GM18498 (cell line): ENCODE measurements around the gene NEMF.
"Not testable (repeated sequence)": the region's sequence is repeated elsewhere in the genome, so short reads cannot be mapped to it uniquely, and the experiment has no call there.

Experiments used
- ATAC-seq: cut with Tn5 transposase; IDR thresholded peaks from one replicate; pipeline ENCODE4 v1.9.1; 2021; ENCODE audit warnings: mild to moderate bottlenecking, moderate library complexity; ENCODE audit not compliant: unreplicated experiment

The NEMF gene

DNA sequence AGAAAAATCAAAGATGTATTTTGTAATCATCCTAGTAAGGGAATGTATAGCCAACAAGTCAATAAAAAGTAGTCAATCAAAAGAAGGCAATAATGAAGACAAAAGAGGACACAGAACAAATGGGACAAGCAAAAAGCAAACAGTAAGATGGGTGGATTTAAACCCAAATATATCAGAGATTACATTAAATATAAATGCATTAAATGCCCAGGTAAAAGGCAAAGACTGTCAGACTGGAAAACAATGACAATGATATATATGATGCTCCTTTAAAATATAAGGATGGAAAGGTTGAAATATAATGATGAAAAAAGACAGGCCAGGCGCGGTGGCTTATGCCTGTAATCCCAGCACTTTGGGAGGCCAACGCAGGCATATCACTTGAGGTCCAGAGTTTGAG lies 35.7 kb downstream of the NEMF start:
- ATAC-seq = no peak

DNA sequence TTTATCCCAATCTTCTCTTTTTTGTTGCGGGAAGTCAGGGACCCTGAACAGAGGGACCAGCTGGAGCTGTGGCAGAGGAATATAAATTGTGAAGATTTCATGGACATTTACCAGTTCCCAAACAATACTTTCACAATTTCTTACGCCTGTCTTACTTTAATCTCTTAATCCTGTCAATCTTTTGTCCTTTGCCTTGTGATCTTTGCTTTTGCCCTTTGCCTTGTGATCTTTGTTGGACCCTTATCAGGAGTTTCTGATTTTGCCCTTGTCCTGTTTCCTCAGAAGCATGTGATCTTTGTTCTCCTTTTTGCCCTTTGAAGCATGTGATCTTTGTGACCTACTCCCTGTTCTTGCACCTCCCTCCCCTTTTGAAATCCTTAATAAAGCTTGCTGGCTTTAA lies 36.5 kb downstream of the NEMF start:
- ATAC-seq = not testable (repeated sequence)

GRCh38 chr14:49808780-49809179 lies 43.8 kb downstream of the NEMF start:
- ATAC-seq = no peak

GRCh38 chr14:49796025-49796424 lies 56.6 kb downstream of the NEMF start:
- ATAC-seq = no peak

- no peak for ATAC-seq
Measured at GRCh38 chr14:49792618-49793017, 60.0 kb downstream of the NEMF start.

GRCh38 chr14:49786315-49786714 lies 66.3 kb downstream of the NEMF start:
- ATAC-seq = no peak

DNA sequence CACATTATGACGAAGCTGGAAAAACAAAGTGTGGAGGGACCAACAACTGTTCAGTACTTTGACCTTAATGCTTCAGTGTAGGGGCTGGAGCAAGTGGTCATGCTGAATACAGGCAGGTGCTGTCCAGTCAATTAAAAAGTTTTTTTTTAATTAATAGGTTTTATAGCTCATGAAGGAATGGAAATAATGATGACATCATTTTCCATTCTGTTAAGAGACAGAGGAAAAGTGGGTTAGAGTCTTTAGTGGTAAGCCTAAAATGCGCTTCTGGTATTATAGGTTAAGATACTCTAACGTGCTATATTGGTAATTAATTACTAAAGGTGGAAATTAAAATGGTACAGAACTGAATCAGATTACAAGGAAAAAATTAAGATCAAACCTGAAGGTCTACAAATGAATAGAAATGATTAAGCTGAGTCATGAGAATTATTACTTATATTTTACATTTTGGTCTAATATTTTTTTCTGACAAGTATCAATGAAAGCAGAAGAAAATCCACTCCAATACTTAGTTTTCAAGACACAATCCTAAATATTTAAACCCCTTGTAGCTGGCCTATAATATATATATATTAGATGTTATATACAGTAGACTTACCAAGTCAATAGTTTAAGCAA lies 69.1 kb downstream of the NEMF start:
- no peak for ATAC-seq

DNA sequence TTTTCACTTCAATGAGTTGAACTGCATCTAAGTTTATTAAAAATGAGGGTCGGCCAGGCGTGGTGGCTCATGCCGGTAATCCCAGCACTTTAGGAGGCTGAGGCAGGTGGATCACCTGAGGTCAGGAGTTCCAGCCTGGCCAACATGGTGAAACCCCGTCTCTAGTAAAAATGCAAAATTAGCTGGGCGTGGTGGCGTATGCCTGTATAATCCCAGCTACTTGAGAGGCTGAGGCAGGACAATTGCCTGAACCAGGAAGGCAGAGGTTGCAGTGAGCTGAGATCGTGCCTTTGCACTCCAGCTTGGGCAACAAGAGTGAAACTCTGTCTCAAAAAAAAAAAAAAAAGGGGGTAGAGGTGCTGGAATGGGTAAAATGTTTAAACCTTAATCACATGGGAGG lies 71.5 kb downstream of the NEMF start:
- not testable (repeated sequence) for ATAC-seq

DNA sequence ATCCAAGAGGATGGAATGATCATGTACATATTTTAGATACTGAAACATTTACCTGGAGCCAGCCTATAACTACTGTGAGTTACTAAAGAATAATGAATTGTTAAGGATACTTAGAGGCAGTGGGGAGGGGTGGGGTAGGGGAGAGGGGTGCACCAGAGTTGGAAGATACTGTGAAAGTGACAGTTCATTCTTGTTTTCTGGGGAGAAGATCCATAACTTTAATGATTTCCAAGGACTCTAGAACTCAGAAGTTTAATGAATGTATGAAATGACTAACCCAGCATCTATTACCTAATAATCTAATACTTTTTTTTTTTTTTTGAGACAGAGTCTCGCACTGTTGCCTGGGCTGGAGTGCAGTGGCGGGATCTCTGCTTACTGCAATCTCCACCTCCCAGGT lies 74.2 kb downstream of the NEMF start:
- ATAC-seq = no peak

DNA sequence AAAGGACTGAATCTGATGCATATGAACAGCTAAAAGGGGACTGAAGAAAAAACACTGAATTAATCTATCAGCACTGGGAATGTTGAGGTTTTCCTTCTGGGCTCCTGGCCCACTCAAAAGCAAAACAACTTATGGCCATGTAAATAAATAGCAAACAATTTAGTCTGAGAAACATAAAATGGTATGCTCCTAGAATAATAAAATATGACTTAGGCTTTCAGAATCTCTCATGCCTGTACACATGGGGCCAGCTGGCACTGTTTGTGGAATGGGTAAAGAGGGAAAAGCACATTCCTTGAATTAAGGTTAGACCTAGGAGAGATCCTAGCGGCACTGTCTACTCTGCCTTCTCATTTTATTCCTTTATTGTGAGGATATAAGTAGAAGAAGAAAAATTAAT lies 78.5 kb downstream of the NEMF start:
- no peak for ATAC-seq

DNA sequence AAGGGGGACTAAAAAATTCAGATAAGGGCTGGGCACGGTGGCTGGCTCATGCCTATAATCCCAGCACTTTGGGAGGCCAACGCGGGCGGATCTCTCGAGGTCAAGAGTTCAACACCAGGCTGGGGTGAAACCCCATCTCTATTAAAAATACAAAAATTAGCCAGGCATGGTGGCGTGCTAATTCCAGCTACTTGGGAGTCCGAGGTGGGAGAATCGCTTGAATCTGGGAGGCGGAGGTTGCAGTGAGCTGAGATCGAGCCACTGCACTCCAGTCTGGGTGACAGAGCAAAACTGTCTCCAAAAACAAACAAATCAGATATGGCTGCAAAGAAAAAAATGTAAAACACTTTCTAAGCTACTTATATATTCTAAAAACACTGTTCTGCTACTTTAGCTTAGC lies 80.9 kb downstream of the NEMF start:
- ATAC-seq = not testable (repeated sequence)

DNA sequence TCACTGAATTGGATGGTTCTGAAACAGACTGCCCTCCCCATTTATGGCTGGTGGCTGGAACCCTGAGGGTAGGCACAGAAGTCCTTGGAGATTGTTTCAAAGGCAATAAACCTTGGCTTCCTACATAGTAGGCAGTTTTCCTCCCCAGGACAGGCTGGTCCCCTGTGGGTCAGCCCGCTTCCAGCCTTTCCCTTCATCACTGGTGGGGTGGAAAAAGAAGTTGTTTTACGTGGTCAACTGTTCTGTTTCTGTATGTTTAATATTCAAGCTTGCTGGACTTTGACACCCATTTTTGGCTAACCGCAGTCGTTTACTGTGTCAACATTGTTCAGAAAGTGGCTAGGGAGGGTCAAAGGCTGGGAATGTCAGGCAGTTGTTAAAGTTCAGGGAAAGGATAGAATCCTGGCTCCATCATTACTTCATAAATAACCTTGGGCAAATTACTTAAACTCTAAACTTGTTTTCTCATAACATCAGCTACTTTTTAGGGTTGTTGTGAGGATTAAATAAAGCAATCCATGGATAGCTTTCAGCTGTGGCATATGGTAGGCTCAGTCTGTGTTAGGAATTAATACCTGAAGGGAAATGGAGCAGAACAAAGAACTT lies 82.3 kb downstream of the NEMF start:
- ATAC-seq = no peak

- no peak for ATAC-seq
Measured at GRCh38 chr14:49769581-49770211, 82.9 kb downstream of the NEMF start.

DNA sequence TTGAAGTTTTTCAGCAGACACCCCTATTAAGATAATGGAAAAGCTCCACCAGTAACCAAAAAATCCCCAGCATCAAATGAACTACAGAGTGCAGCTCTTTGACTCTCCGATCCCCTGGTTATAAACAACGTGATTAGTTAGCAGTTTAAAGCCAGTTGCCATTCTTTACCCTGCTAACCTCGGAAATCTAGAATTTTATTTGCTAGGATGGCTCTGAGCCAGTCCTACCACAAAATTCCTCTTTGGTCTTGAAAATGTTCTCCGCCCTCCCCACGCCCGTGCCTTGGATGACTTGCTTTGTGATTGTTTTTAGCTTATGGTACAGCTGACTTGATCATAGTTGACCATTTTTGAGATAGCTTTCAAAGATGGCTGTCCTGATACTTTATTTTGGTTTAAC lies 83.4 kb downstream of the NEMF start:
- ATAC-seq = no peak

- peak; percentile 29 for ATAC-seq
Measured at GRCh38 chr14:49768301-49769121, 84.1 kb downstream of the NEMF start.

GRCh38 chr14:49767571-49768300 lies 84.9 kb downstream of the NEMF start, which contains the start of gene KLHDC2:
KLHDC2 (plus strand) TSS chr14:49768153; CDS start chr14:49768469, 316 bp downstream.
- peak; percentile 94 for ATAC-seq

DNA sequence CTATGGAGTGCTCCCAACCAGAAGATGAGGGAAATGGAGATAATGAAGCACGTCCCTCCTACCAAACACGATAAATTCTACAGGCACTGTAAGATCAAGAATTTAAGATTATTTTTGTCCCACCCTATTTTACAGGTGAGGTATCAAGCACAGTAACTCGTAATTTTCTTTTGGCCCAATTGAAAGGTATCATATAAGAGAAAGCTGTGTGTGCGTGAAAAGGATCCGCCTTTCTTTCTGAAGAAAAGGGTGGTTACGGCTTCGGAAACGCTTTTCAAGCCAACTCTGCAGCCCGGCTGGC lies 85.4 kb downstream of the NEMF start:
- no peak for ATAC-seq

DNA sequence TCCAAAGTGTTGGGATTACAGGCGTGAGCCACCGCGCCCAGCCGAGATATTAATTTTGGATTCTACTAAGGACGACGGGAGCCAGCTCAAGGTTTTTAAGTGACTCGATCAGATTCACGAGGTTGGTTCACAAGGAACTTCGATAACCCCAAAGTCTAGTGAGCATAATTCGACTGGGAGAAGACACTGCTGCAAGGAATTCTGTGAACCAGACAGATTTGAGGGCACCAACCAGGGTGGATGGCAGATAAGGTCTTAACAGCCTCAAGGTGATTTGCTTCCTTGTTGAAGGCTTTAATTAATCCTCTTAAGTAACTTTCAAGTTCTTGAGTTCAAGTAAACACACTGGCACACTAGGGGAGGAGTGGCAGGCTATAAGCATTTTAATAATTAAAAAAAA lies 85.7 kb downstream of the NEMF start:
- ATAC-seq = no peak

DNA sequence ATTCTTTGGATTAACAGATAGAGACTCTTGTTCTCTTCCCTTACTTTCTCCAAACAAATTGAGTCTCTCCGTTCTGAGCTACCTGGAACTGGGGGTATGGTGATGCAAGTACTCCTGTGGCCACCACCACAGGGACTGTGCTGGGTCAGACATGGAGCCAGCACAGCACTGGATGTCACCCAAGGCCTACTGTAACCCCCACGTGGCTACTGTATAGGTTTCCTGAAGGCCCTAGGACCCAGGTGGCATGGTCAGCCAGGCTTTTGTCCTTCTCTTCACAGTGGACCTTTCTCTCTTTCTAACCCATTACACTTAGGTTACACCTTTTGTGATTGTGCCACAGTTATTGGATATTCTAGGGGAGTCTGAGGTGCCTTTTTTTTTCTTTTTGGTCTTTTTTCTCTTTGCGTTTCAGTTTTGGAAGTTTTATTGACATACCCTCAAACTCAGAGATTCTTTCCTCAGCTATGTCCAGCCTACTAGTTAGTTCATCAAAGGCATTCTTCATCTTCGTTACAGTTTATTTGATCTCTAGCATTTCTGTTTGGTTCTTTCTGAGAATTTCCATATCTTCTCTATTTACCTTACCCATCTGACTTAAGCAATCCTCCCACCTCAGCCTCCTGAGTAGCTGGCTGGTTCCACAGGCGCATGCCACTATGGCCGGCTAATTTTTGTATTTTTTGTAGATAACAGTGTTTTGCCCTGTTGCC lies 90.6 kb downstream of the NEMF start:
- ATAC-seq = no peak

GRCh38 chr14:49755378-49755777 lies 97.2 kb downstream of the NEMF start:
- ATAC-seq = no peak
